NCI-H146 (cell line): ENCODE measurements around the gene EVX1.

Experiments used
- DNase-seq: peaks from one replicate; lab custom pipeline; 2025; lab: John Stamatoyannopoulos, UW

Gene EVX1

GRCh38 chr7:27205325-27206280 is 37.0 kb upstream of the EVX1 start:
- DNase-seq, result no peak

- no peak for DNase-seq
Measured at GRCh38 chr7:27207348-27207985, 35.1 kb upstream of the EVX1 start.

GRCh38 chr7:27208998-27209397 is 33.6 kb upstream of the EVX1 start:
- no peak for DNase-seq

- no peak for DNase-seq
Measured at GRCh38 chr7:27209933-27210440, 32.6 kb upstream of the EVX1 start.

- DNase-seq, result no peak
Measured at GRCh38 chr7:27210441-27211083, 32.0 kb upstream of the EVX1 start.

GRCh38 chr7:27211084-27211446 is 31.5 kb upstream of the EVX1 start:
- DNase-seq, result no peak

- no peak for DNase-seq
Measured at GRCh38 chr7:27211764-27212204, 30.8 kb upstream of the EVX1 start.

GRCh38 chr7:27212497-27213432 is 29.8 kb upstream of the EVX1 start:
- DNase-seq, result no peak

- no peak for DNase-seq
Measured at GRCh38 chr7:27213433-27214238, 29.0 kb upstream of the EVX1 start.

- no peak for DNase-seq
Measured at GRCh38 chr7:27214239-27214950, 28.2 kb upstream of the EVX1 start.

- DNase-seq, result no peak
Measured at GRCh38 chr7:27215356-27215755, 27.2 kb upstream of the EVX1 start.

GRCh38 chr7:27217951-27218350 is 24.7 kb upstream of the EVX1 start:
- no peak for DNase-seq

- no peak for DNase-seq
Measured at GRCh38 chr7:27219821-27220220, 22.8 kb upstream of the EVX1 start.

GRCh38 chr7:27220440-27220955 is 22.1 kb upstream of the EVX1 start:
- DNase-seq, result no peak

GRCh38 chr7:27221201-27221797 is 21.3 kb upstream of the EVX1 start:
- DNase-seq, result no peak

GRCh38 chr7:27223941-27224575 is 18.5 kb upstream of the EVX1 start:
- DNase-seq, result no peak

- DNase-seq, result no peak
Measured at GRCh38 chr7:27224983-27225934, 17.3 kb upstream of the EVX1 start.

- DNase-seq, result no peak
Measured at GRCh38 chr7:27229448-27229847, 13.2 kb upstream of the EVX1 start.
